LNCAP (cell line): ENCODE measurements around the gene SORBS1.

Experiments
- CTCF ChIP-seq: fragments of 450-650 bp; IDR thresholded peaks from 2 replicates; pipeline ENCODE4 v1.5.1; 2017; ENCODE audit warnings: mild to moderate bottlenecking

The SORBS1 gene

GRCh38 chr10:95443636-95444035 is 117.5 kb downstream of the SORBS1 start:
- no peak for TF ChIP-seq CTCF

- no peak for TF ChIP-seq CTCF
Observed at GRCh38 chr10:95442341-95442740, 118.8 kb downstream of the SORBS1 start.

GRCh38 chr10:95441547-95441923 is 119.6 kb downstream of the SORBS1 start:
- no peak for TF ChIP-seq CTCF

GRCh38 chr10:95440756-95441546 is 120.2 kb downstream of the SORBS1 start:
- TF ChIP-seq CTCF, result no peak

GRCh38 chr10:95440038-95440725 is 121.0 kb downstream of the SORBS1 start:
- TF ChIP-seq CTCF, result no peak

GRCh38 chr10:95438781-95439180 is 122.4 kb downstream of the SORBS1 start:
- no peak for TF ChIP-seq CTCF

- no peak for TF ChIP-seq CTCF
Observed at GRCh38 chr10:95437669-95438068, 123.5 kb downstream of the SORBS1 start.
